HepG2 (cell line): ENCODE measurements around the gene TBX15. TPM values are rescaled to one million over a fixed set of nuclear protein-coding genes. Genes with fewer than 3 reads are reported as not detected.
A peak's percentile ranks its signal among the peaks of the same experiment; 100 is the strongest.

Experiments
- ATAC-seq: fragments of 200-7000 bp; cut with Tn5 transposase; 3 replicates; pipeline ENCODE4 v1.9.1; 2020; ENCODE audit warnings: mild to moderate bottlenecking, moderate library complexity
- BruUV-seq: library from RNA; stranded (reverse); fragments of 400-500 nt; replicated peaks from 2 replicates; lab custom pipeline; 2021; lab: Mats Ljungman, UMichigan
- CTCF ChIA-PET: fragments of 300-600 bp; formaldehyde crosslinking; extraction: SDS; loops from one replicate; lab custom pipeline; 2021; ENCODE audit warnings: low total read pairs, inconsistent platforms, low intra/inter-chr PET ratio; lab: Yijun Ruan, JAX
- POLR2A ChIA-PET: fragments of 350-600 bp; sonication (Branson Sonifier 250); formaldehyde crosslinking; loops from one replicate; lab custom pipeline; 2020; ENCODE audit warnings: antibody characterized with exemption, inconsistent platforms; lab: Yijun Ruan, JAX
- DNase-seq: peaks from one replicate; pipeline ENCODE4 v3.0.0-alpha.2; 2015; ENCODE audit warnings: low spot score
- FAIRE-seq: peaks from 3 replicates; lab custom pipeline; 2011; peaks lifted over from hg19 to GRCh38; lab: Jason Lieb, UNC
- H2AFZ ChIP-seq: one replicate; pipeline ENCODE4 v1.6.1; 2011; ENCODE audit warnings: low read length, inconsistent platforms
- H3K27ac ChIP-seq: fragments of 300-600 bp; 3 replicates; pipeline ENCODE4 v1.8.0; 2011; ENCODE audit warnings: mixed run types, mild to moderate bottlenecking, mixed read lengths, low read length, inconsistent platforms; ENCODE audit not compliant: insufficient read depth; ENCODE audit errors: extremely low read length
- H3K27me3 ChIP-seq, 2 experiments: fragments of 200-600 bp in 1 of 2; 2 replicates in 1 of 2; 3 replicates in 1 of 2; pipeline versions ENCODE4 v1.6.0 to v1.8.0; 2011; ENCODE audit warnings: low read length in 2 of 2, mild to moderate bottlenecking in 2 of 2, moderate library complexity in 2 of 2, inconsistent platforms in 1 of 2; ENCODE audit not compliant: insufficient read depth in 2 of 2, control insufficient read depth in 1 of 2
- H3K36me3 ChIP-seq, 2 experiments: fragments of 200-600 bp in 1 of 2; replicated peaks in 1 of 2; 2 replicates in 1 of 2; 3 replicates in 1 of 2; pipeline versions ENCODE4 v1.5.1 to v1.8.0; 2011; ENCODE audit warnings: low read length in 2 of 2, inconsistent platforms in 1 of 2; ENCODE audit not compliant: insufficient read depth in 2 of 2, control insufficient read depth in 1 of 2
- H3K4me1 ChIP-seq: 2 replicates; pipeline ENCODE4 v1.5.1; 2012; ENCODE audit warnings: low read length, inconsistent platforms; ENCODE audit not compliant: insufficient read depth
- H3K4me2 ChIP-seq: 2 replicates; pipeline ENCODE4 v1.6.0; 2011; ENCODE audit warnings: low read depth, low read length, inconsistent platforms
- H3K4me3 ChIP-seq, 3 experiments: fragments of 200-600 bp in 1 of 3; sonication (generic), shearing (Covaris generic) in 1 of 3; replicated peaks in 1 of 3; 2 replicates each; pipeline ENCODE4 v1.5.1; 2011 to 2016; ENCODE audit warnings: low read length in 3 of 3, inconsistent platforms in 2 of 3, low read depth in 2 of 3, mild to moderate bottlenecking in 2 of 3, control low read depth in 1 of 3, mixed read lengths in 1 of 3; ENCODE audit not compliant: insufficient read depth in 1 of 3
- H3K79me2 ChIP-seq: one replicate; pipeline ENCODE4 v1.6.1; 2011; ENCODE audit warnings: low read length, inconsistent platforms; ENCODE audit not compliant: insufficient read depth
- H3K9ac ChIP-seq: 2 replicates; pipeline ENCODE4 v1.6.0; 2011; ENCODE audit warnings: mild to moderate bottlenecking, low read depth, low read length, inconsistent platforms; ENCODE audit not compliant: insufficient read depth
- H3K9me3 ChIP-seq: 2 replicates; pipeline ENCODE4 v1.5.1; 2012; ENCODE audit warnings: mild to moderate bottlenecking, low read length
- H4K20me1 ChIP-seq: 2 replicates; pipeline ENCODE4 v1.6.0; 2011; ENCODE audit warnings: inconsistent platforms, mild to moderate bottlenecking, low read length, moderate library complexity; ENCODE audit not compliant: insufficient read depth
- BCL6 ChIP-seq: IDR thresholded peaks from 2 replicates; pipeline ENCODE4 v1.6.1; 2016; ENCODE audit warnings: missing genetic modification reagents, missing compliant biosample characterization
- CREB1 ChIP-seq, 2 experiments: fragments of 450-650 bp in 1 of 2; IDR thresholded peaks; 2 replicates each; pipeline ENCODE4 v1.6.1; 2016 to 2017; ENCODE audit warnings: control low read depth in 1 of 2, mild to moderate bottlenecking in 1 of 2, missing compliant biosample characterization in 1 of 2, missing genetic modification characterization in 1 of 2
- ELF1 ChIP-seq: sonication (generic); formaldehyde crosslinking; IDR thresholded peaks from 2 replicates; pipeline ENCODE4 v1.4.0; 2020; ENCODE audit warnings: missing genetic modification reagents
- FOXA3 ChIP-seq: IDR thresholded peaks from 2 replicates; pipeline ENCODE4 v1.6.1; 2016; ENCODE audit warnings: missing genetic modification reagents, missing compliant biosample characterization
- FOXJ3 ChIP-seq: sonication (generic); formaldehyde crosslinking; IDR thresholded peaks from 2 replicates; pipeline ENCODE4 v1.4.0; 2020; ENCODE audit warnings: missing genetic modification reagents, mild to moderate bottlenecking, borderline replicate concordance
- KAT8 ChIP-seq: IDR thresholded peaks from 2 replicates; pipeline ENCODE4 v1.6.1; 2016; ENCODE audit warnings: missing genetic modification reagents, missing compliant biosample characterization
- KLF15 ChIP-seq: sonication (generic); formaldehyde crosslinking; IDR thresholded peaks from 2 replicates; pipeline ENCODE4 v1.8.1; 2023; ENCODE audit warnings: borderline replicate concordance, mild to moderate bottlenecking, inconsistent platforms, missing genetic modification reagents, mixed read lengths
- MIXL1 ChIP-seq: IDR thresholded peaks from 2 replicates; pipeline ENCODE4 v1.6.1; 2016
- NR2C2 ChIP-seq: sonication (generic); formaldehyde crosslinking; IDR thresholded peaks from 2 replicates; pipeline ENCODE4 v1.4.0; 2020; ENCODE audit warnings: missing genetic modification reagents, mild to moderate bottlenecking, moderate library complexity, borderline replicate concordance
- RFXANK ChIP-seq: IDR thresholded peaks from 2 replicates; pipeline ENCODE4 v1.6.1; 2016
- SKI ChIP-seq: fragments of 450-650 bp; IDR thresholded peaks from one replicate; pipeline ENCODE4 v1.6.1; 2018; ENCODE audit warnings: mild to moderate bottlenecking; ENCODE audit not compliant: partially characterized antibody
- SOX5 ChIP-seq: IDR thresholded peaks from 2 replicates; pipeline ENCODE4 v1.6.1; 2016; ENCODE audit warnings: borderline replicate concordance
- TCF12 ChIP-seq, 2 experiments: fragments of 450-650 bp in 1 of 2; sonication (generic) in 1 of 2; formaldehyde crosslinking in 1 of 2; IDR thresholded peaks; 2 replicates each; pipeline versions ENCODE4 v1.6.1 to v1.8.0; 2017 to 2022; ENCODE audit warnings: antibody characterized with exemption in 1 of 2, mild to moderate bottlenecking in 1 of 2, missing genetic modification reagents in 1 of 2, moderate library complexity in 1 of 2
- ZNF644 ChIP-seq: IDR thresholded peaks from 2 replicates; pipeline ENCODE4 v1.6.1; 2016; ENCODE audit warnings: low read depth
- ZNF781 ChIP-seq: sonication (generic); formaldehyde crosslinking; IDR thresholded peaks from 2 replicates; pipeline ENCODE4 v1.5.1; 2020; ENCODE audit warnings: borderline replicate concordance, mild to moderate bottlenecking, missing genetic modification reagents; ENCODE audit errors: not compliant biosample characterization
- WGBS: methylation state at CpG from one replicate; pipeline ENCODE4 v1.1.6; 2017; ENCODE audit warnings: low lambda C conversion rate; 5-methylcytosine and 5-hydroxymethylcytosine counted together
- in situ Hi-C: cut with HindIII; loops from 2 replicates; pipeline ENCODE4 v1.10.0; 2017; ENCODE audit warnings: low pct_unique_long_range_greater_than_20kb; ENCODE audit not compliant: extremely low pct_ligation_motif_present
- intact Hi-C: fragments of 100-400 bp; cut with micrococcal nuclease; formaldehyde crosslinking; loops from one replicate; pipeline ENCODE4 v1.10.0; 2022; ENCODE audit not compliant: unreplicated experiment
- polyA plus RNA-seq, 8 experiments: library from polyadenylated mRNA; depleted of rRNA in 3 of 8; stranded (reverse) in 7 of 8; unstranded in 1 of 8; fragments of >200 nt; fragmentation: Illumina TruSeq in 4 of 8; extraction: Trizol in 4 of 8; gene quantifications; 2 replicates each; pipeline versions ENCODE4 v1.2.1 to v1.2.3, GENCODE V29; 2011 to 2016; ENCODE audit warnings: low read depth in 4 of 8, missing spikeins in 1 of 8, mixed read lengths in 1 of 8; ENCODE audit not compliant: insufficient read depth in 1 of 8
- total RNA-seq, 5 experiments: library from RNA; depleted of rRNA; stranded (reverse); fragments of >200 nt; fragmentation: Illumina TruSeq; extraction: Trizol; gene quantifications; 2 replicates each; pipeline ENCODE4 v1.2.3, GENCODE V29; 2016; ENCODE audit warnings: low read depth in 1 of 5

TBX15 gene
- total and polyA plus RNA-seq, 2 of the 13 experiments (the other 11 are each of a cell fraction or from before 2014, with no cell fraction given), result 0.42 to 1.9 TPM

DNA sequence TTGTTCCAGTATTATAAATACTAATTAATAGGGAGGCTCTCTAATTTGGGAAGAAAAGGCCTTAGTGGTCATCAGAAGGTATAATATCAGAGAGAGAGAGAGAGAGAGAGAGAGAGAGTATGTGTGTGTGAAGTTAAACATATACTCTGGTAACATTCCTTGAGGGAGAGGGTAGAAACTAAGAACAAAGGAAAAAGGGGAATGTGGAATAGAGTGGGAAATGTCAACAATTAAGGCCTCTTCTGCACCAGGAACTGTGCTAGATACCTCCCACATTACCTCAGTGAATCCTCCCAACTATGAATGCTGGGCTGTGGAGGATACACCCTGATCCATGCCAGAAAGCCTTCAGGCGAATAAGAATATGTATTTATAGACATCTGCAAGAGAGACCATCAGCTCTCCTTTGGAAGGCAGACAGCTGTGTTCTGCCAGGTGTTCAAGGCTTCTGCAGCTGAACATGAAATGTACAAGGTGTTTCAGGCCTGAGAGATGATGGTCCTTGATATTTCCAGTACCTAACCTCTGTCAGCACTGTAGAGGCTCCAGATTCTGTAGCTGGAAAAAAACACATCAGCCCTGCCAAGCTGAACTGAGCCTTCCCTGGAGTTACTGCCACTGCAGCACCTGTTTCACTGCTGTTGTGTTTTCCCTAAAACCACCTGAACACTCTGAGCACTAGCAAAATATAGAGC lies 29.1 kb downstream of the TBX15 start (continued):
- TF ChIP-seq KAT8 (CRISPR knock-in tag), result no peak
- peak; percentile 48; the same call in 1 of the 2 replicates for TF ChIP-seq SOX5 (CRISPR knock-in tag)
- peak; percentile 39; the same call in 1 of the 2 replicates for TF ChIP-seq BCL6 (CRISPR knock-in tag)

DNA sequence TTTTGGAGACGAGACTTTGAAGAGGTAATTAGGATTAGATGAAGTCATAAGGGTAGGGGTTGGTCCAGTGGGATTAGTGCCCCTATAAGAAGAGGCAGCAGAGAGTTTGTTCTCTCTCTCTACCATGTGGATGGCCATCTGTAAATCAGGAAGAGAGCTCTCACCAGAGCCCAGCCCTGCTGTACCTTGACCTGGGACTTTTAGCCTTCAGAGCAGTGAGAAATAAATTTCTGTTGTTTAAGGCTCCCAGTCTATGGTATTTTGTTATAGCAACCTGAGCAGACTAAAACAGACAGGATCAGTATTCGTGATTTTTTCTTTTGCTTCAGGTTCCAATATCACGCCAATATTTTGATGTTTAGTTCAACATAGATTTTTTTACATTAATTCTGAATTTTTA lies 30.0 kb downstream of the TBX15 start:
- WGBS, result 75% methylated on average over 3 of the region's 3 CpGs
- CTCF ChIA-PET, result no interaction called here
- Histone ChIP-seq H2AFZ (no peak overlapping the region), H3K9me3 (no peaks in the 10 kb centered on the region), H4K20me1 (no peaks in the 10 kb centered on the region), H3K4me3 (no peak overlapping the region), H3K4me1 (peaks cover 55% of the 10 kb centered on the region), H3K9ac (peak overlapping the region; percentile 52), H3K4me2 (peak overlapping the region; percentile 33; the same call in 1 of the 2 replicates), H3K27me3 (no peaks in the 10 kb centered on the region), H3K36me3 (no peaks in the 10 kb centered on the region), H3K27ac (peak overlapping the region; percentile 98), H3K79me2 (no peaks in the 10 kb centered on the region)
- in situ Hi-C loops (no loop called here), intact Hi-C loops (no loop called here)
- BruUV-seq, result no TSS peak
- FAIRE-seq (no peak), ATAC-seq (peak; percentile 24), DNase-seq (peak; percentile 64)
- POLR2A ChIA-PET, result interaction anchor here (2.8 kb wide), 1 partner anchor 182 kb away, joined by 7 read pairs; the partner anchor contains the start of gene WARS2
- no peak for TF ChIP-seq ZNF781 (CRISPR knock-in tag)
- TF ChIP-seq NR2C2 (CRISPR knock-in tag), result no peak
- 0 out of 2 replicates have a peak, but pooled peaks have one; percentile 23 for TF ChIP-seq ELF1 (CRISPR knock-in tag)
- peak; percentile 59 for TF ChIP-seq ZNF644 (CRISPR knock-in tag)
- TF ChIP-seq RFXANK, result no peak
- no peak for TF ChIP-seq CREB1 (IDR thresholded peaks at IDR 0.05)
- TF ChIP-seq CREB1 (CRISPR knock-in tag; IDR thresholded peaks at IDR 0.05), result 0 out of 2 replicates have a peak, but pooled peaks have one; percentile 21
- TF ChIP-seq TCF12 (IDR thresholded peaks at IDR 0.05), result no peak
- TF ChIP-seq TCF12 (CRISPR knock-in tag; IDR thresholded peaks at IDR 0.05), result no peak
- TF ChIP-seq KLF15 (CRISPR knock-in tag), result no peak
- TF ChIP-seq FOXJ3, result no peak; the same call in 1 of the 2 replicates
- TF ChIP-seq SKI, result no peak
- 0 out of 2 replicates have a peak, but pooled peaks have one; percentile 12 for TF ChIP-seq FOXA3
- 0 out of 2 replicates have a peak, but pooled peaks have one; percentile 47 for TF ChIP-seq MIXL1
